SHP77 (cell line): ENCODE results near the gene IGFL2.

Experiments used
- DNase-seq, 2 experiments: peaks; one replicate each; lab custom pipeline; 2025; lab: John Stamatoyannopoulos, UW

Gene IGFL2

DNA sequence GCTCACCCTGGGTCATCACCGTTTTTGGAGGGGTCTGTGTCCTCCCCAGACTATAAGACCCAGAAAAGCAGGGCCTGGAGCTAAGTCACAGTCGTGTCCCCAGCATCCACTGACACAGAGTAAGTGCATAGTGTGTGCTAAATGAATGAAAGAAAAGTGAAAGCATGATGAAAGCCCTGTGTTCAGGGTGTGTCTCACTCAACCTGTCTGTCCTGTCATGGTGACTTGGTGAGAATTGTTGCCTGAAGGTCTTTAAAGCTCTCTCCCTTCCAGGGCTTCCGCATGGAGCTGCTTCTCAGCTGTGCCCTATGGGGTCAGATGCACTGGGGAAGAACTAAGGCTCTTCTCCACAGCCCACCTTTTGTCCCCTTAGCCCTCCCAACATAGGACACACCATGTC, 61.0 kb downstream of the IGFL2 start:
- no peak for DNase-seq

DNA sequence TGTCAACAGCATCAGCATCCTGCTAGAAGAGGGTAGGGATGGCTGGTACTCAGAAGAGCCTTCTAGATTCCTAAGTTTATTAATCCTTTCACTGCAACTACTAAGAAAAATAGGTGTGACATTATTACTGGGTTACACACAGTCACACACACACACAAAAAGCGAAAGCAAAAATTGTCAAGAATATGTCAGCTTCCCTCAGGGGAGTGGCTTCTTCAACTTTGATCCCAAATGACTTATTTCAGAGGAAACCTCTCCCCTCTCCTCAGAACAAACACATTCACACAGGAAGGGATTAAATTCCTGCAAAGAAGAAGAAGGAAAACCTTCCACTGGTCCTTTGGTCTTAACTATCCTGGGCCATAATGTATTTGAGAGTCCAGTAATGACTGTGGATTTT, 61.4 kb downstream of the IGFL2 start:
- no peak for DNase-seq

DNA sequence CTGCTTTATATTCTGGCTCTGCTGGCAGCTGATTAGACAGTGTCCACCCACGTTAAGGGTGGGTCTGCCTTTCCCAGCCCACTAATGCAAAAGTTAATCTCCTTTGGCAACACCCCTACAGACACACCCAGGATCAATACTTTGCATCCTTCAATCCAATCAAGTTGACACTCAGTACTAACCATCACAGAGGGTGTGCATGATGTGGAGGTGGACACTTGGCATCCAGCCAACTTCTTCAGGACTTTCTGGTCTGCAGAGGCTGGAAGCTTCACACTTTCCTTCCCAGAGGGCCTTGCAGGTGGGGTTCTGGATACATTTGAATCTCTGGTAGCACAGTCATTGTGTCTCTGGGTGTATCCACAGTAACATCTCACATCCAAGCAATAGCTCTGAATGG, 62.6 kb downstream of the IGFL2 start:
- DNase-seq: no peak
